Mesothelial cell of epicardium (in vitro differentiated cells): ENCODE measurements around the gene CARNS1. TPM values are rescaled to one million over a fixed set of nuclear protein-coding genes. Genes with fewer than 3 reads are reported as not detected.
A peak's percentile ranks its signal among the peaks of the same experiment; 100 is the strongest.

ENCODE experiments used
- DNase-seq, 2 experiments: peaks; one replicate each; pipeline ENCODE4 v3.0.0; 2021; ENCODE audit warnings: low spot score in 2 of 2; ENCODE audit not compliant: unreplicated experiment in 2 of 2
- H3K27ac Mint-ChIP-seq: 2 replicates; pipeline ENCODE4 v1.8.0; 2021; ENCODE audit warnings: mixed read lengths
- H3K27me3 Mint-ChIP-seq: 2 replicates; pipeline ENCODE4 v1.8.0; 2021; ENCODE audit warnings: low read depth, mixed read lengths
- H3K36me3 Mint-ChIP-seq: 2 replicates; pipeline ENCODE4 v1.8.0; 2021; ENCODE audit warnings: mixed read lengths
- H3K4me1 Mint-ChIP-seq: 2 replicates; pipeline ENCODE4 v1.8.0; 2021; ENCODE audit warnings: mixed read lengths
- H3K4me3 Mint-ChIP-seq: 2 replicates; pipeline ENCODE4 v1.8.0; 2021; ENCODE audit warnings: mild to moderate bottlenecking, moderate library complexity, mixed read lengths
- H3K9me3 Mint-ChIP-seq: 2 replicates; pipeline ENCODE4 v1.8.0; 2021; ENCODE audit warnings: mixed read lengths
- total RNA-seq: library from RNA; stranded (reverse); gene quantifications from 3 replicates; pipeline ENCODE4 v1.2.1, GENCODE V29; 2021
- TF ChIP-seq, protein P1 (sequence below): fragments of 200-600 bp; sonication (generic); IDR thresholded peaks from one replicate; pipeline ENCODE4 v1.5.0; 2021; ENCODE audit warnings: antibody characterized with exemption; ENCODE audit not compliant: unreplicated experiment

Gene CARNS1
- total RNA-seq, 1 donor from 2014 or later: 21.1 TPM

GRCh38 chr11:67367761-67368227 is 47.7 kb upstream of the CARNS1 start:
- Mint-ChIP-seq H3K9me3 (no peaks in the 10 kb centered on the region), H3K36me3 (no peaks in the 10 kb centered on the region), H3K27ac (peak overlapping the region; percentile 27), H3K27me3 (no peaks in the 10 kb centered on the region), H3K4me1 (peaks cover 57% of the 10 kb centered on the region), H3K4me3 (no peak overlapping the region)
- no peak for DNase-seq
- TF ChIP-seq, protein P1, sequence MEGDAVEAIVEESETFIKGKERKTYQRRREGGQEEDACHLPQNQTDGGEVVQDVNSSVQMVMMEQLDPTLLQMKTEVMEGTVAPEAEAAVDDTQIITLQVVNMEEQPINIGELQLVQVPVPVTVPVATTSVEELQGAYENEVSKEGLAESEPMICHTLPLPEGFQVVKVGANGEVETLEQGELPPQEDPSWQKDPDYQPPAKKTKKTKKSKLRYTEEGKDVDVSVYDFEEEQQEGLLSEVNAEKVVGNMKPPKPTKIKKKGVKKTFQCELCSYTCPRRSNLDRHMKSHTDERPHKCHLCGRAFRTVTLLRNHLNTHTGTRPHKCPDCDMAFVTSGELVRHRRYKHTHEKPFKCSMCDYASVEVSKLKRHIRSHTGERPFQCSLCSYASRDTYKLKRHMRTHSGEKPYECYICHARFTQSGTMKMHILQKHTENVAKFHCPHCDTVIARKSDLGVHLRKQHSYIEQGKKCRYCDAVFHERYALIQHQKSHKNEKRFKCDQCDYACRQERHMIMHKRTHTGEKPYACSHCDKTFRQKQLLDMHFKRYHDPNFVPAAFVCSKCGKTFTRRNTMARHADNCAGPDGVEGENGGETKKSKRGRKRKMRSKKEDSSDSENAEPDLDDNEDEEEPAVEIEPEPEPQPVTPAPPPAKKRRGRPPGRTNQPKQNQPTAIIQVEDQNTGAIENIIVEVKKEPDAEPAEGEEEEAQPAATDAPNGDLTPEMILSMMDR: no peak

DNA sequence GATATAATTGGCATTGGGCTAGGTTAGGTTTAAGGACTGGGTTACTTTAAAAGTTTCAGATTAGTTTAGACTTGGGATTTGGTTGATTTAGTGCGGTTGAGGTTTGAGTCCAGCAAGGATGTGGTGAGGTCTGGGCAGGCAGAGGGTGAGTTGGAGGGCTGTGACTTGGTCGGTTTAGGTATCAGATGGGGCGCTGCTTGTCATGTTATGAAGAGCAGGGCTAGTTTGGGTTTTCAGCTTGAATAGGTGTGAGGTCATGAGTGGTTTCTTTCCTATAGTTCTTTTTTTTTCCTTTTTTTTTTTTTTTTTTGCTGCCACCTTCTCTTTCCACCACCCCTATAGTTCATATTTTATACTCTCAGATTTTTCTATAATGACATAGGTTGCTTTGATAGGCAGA is 46.9 kb upstream of the CARNS1 start:
- Mint-ChIP-seq H3K36me3 (no peaks in the 10 kb centered on the region), H3K4me3 (no peak overlapping the region), H3K27ac (no peak overlapping the region), H3K4me1 (peaks cover 57% of the 10 kb centered on the region), H3K9me3 (no peaks in the 10 kb centered on the region), H3K27me3 (no peaks in the 10 kb centered on the region)
- no peak for DNase-seq
- TF ChIP-seq, protein P1: no peak

GRCh38 chr11:67369275-67369674 is 46.2 kb upstream of the CARNS1 start:
- peak overlapping the region; percentile 94 for H3K27ac Mint-ChIP-seq
- no peak overlapping the region for H3K4me3 Mint-ChIP-seq
- H3K27me3 Mint-ChIP-seq: peaks cover 2% of the 10 kb centered on the region
- H3K9me3 Mint-ChIP-seq: no peaks in the 10 kb centered on the region
- peaks cover 62% of the 10 kb centered on the region for H3K4me1 Mint-ChIP-seq
- no peak for DNase-seq
- no peaks in the 10 kb centered on the region for H3K36me3 Mint-ChIP-seq
- TF ChIP-seq, protein P1: no peak

DNA sequence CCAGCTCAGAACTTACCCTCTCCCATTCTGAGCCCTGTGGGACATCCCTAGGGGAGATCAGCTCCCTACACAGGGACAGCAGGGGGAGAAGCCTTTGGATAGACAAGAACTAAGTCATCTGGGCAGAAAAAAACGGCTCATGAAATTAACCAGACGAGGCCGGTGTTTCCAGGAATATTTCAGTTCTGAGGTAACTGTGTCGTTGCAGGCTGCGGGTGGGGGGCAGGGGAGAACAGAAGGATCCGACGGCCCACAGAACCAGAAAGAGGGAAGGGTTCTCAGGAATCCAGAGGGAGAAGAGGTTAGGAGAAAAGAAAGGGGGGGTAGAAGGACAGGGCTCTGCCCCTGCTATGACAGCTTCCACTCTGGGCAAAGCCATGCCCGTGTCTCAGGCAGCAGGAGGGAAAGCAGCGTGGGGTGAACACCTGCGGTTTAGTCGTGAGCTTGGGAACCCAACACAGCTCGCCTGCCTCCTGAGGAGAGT is 45.6 kb upstream of the CARNS1 start:
- Mint-ChIP-seq H3K36me3 (no peaks in the 10 kb centered on the region), H3K4me1 (peaks cover 67% of the 10 kb centered on the region), H3K27ac (peak overlapping the region; percentile 94), H3K4me3 (peak overlapping the region; percentile 34), H3K9me3 (no peaks in the 10 kb centered on the region), H3K27me3 (peaks cover 2% of the 10 kb centered on the region)
- TF ChIP-seq, protein P1: no peak
- DNase-seq: no peak

GRCh38 chr11:67370351-67371076 is 45.0 kb upstream of the CARNS1 start:
- H3K27ac Mint-ChIP-seq: peak overlapping the region; percentile 94

More at GRCh38 chr11:67370351-67371076, 45.0 kb upstream of the CARNS1 start:
- Mint-ChIP-seq H3K27me3 (peaks cover 2% of the 10 kb centered on the region), H3K4me1 (peaks cover 65% of the 10 kb centered on the region), H3K36me3 (no peaks in the 10 kb centered on the region), H3K9me3 (no peaks in the 10 kb centered on the region), H3K4me3 (peak overlapping the region; percentile 34)
- no peak for DNase-seq
- TF ChIP-seq, protein P1: no peak
